Mammary epithelial cell (primary cell): ENCODE results near the gene DCTD.

Source experiments
- CTCF ChIP-seq, 2 donors: IDR thresholded peaks in 1 of 2; conservative IDR thresholded peaks in 1 of 2; 2 replicates each; pipeline ENCODE4 v1.5.1; 2011 to 2012; ENCODE audit warnings: inconsistent platforms in 2 of 2, low read length in 2 of 2, mild to moderate bottlenecking in 2 of 2, control low read depth in 1 of 2, low read depth in 1 of 2; ENCODE audit not compliant: insufficient read depth in 1 of 2; ENCODE audit errors: extremely low read depth in 1 of 2
- EZH2 ChIP-seq: IDR thresholded peaks from 2 replicates; pipeline ENCODE4 v1.6.1; 2012; ENCODE audit warnings: low read length, inconsistent platforms, borderline replicate concordance

- no peak for TF ChIP-seq CTCF (conservative IDR thresholded peaks at IDR 0.05 in 1 of 2, IDR thresholded peaks at IDR 0.05 in 1 of 2; ENCODE audit: extremely low read depth in 1 of 2, insufficient read depth in 1 of 2, low read depth in 1 of 2, low read length in 2 of 2)
- no peak for TF ChIP-seq EZH2
These were observed 27.5 kb upstream of the DCTD start for GRCh38 chr4:182944484-182945213.
